NCI-H2171 treated with DMSO at 0.1 percent for 48 hours (cell line): Measurements from ENCODE around the gene STX18.
"Not testable (repeated sequence)": the region's sequence is repeated elsewhere in the genome, so short reads cannot be mapped to it uniquely, and the experiment has no call there.

Source experiments
- DNase-seq: peaks from one replicate; lab custom pipeline; 2025; lab: John Stamatoyannopoulos, UW

The STX18 gene

GRCh38 chr4:4541661-4542570 lies at the start of gene STX18:
Gene STX18, minus strand, starts transcription at chr4:4542048. Its CDS starts 84 bp downstream, at chr4:4541964.
- DNase-seq, result peak; percentile 69

GRCh38 chr4:4591071-4591470 lies 49.2 kb upstream of the STX18 start:
- no peak for DNase-seq

GRCh38 chr4:4590546-4590945 lies 48.7 kb upstream of the STX18 start:
- DNase-seq, result no peak

GRCh38 chr4:4585012-4585670 lies 43.3 kb upstream of the STX18 start:
- no peak for DNase-seq

GRCh38 chr4:4583606-4584005 lies 41.8 kb upstream of the STX18 start:
- DNase-seq, result no peak

- DNase-seq, result no peak
These were observed 40.8 kb upstream of the STX18 start for GRCh38 chr4:4582653-4583052.

- DNase-seq, result no peak
These were observed 38.6 kb upstream of the STX18 start for GRCh38 chr4:4580494-4580893.

- no peak for DNase-seq
These were observed 37.1 kb upstream of the STX18 start for GRCh38 chr4:4578981-4579380.

- DNase-seq, result no peak
These were observed 35.6 kb upstream of the STX18 start for GRCh38 chr4:4577359-4577875.

GRCh38 chr4:4575284-4576211 lies 33.7 kb upstream of the STX18 start:
- DNase-seq, result no peak

- peak; percentile 7 for DNase-seq
These were observed 32.9 kb upstream of the STX18 start for GRCh38 chr4:4574792-4575191.

- DNase-seq, result no peak
These were observed 32.2 kb upstream of the STX18 start for GRCh38 chr4:4574052-4574451.

GRCh38 chr4:4572821-4573220 lies 31.0 kb upstream of the STX18 start:
- no peak for DNase-seq

- DNase-seq, result not testable (repeated sequence)
These were observed 28.0 kb upstream of the STX18 start for GRCh38 chr4:4569861-4570260.

GRCh38 chr4:4568806-4569427 lies 27.1 kb upstream of the STX18 start:
- DNase-seq, result no peak

- not testable (repeated sequence) for DNase-seq
These were observed 24.5 kb upstream of the STX18 start for GRCh38 chr4:4566359-4566758.

GRCh38 chr4:4564522-4564921 lies 22.7 kb upstream of the STX18 start:
- DNase-seq, result no peak

- DNase-seq, result no peak
These were observed 18.8 kb upstream of the STX18 start for GRCh38 chr4:4560642-4561041.

GRCh38 chr4:4560136-4560535 lies 18.3 kb upstream of the STX18 start:
- no peak for DNase-seq

GRCh38 chr4:4559596-4559995 lies 17.7 kb upstream of the STX18 start:
- no peak for DNase-seq

- no peak for DNase-seq
These were observed 17.0 kb upstream of the STX18 start for GRCh38 chr4:4558881-4559280.

- no peak for DNase-seq
These were observed 14.1 kb upstream of the STX18 start for GRCh38 chr4:4555916-4556315.
